ENCODE data around the gene ATP4B. TPM values are rescaled to one million over a fixed set of nuclear protein-coding genes. Genes with fewer than 3 reads are reported as not detected.

The ATP4B gene
- total and polyA plus RNA-seq, 2 of the 8 experiments (the other 6 are each of a cell fraction or from before 2014, with no cell fraction given), result 0.05 TPM; not detected in 1

DNA sequence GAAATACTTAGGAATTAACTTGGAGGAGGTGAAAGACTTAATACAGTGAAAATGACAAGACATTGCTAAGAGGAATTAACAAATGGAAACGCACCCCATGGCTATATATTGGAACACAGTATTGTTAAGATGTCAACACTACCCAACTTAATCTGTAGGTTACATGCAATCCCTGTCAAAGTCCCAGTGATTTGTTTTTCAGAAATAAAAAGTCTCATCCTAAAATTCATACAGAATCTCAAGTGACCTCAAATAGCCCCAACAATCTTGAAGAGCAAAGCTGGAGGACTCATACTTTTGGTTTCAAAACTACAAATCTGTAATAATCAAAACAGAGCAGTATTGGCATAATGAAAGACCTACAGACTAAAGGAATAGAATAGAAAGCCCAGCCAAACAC is 13.2 kb downstream of the ATP4B start (continued):
- TF ChIP-seq CHD1 (IDR thresholded peaks at IDR 0.05; ENCODE audit: low read depth, low read length) (no peak), EGR1 (IDR thresholded peaks at IDR 0.05; ENCODE audit: borderline replicate concordance, low read depth, low read length) (no peak), KDM1A (IDR thresholded peaks at IDR 0.05; ENCODE audit: borderline replicate concordance, low read length) (no peak), SP2 (IDR thresholded peaks at IDR 0.05; ENCODE audit: low read length) (no peak), HDAC6 (IDR thresholded peaks at IDR 0.05; ENCODE audit: low read depth, low read length) (no peak), POLR2A (IDR thresholded peaks at IDR 0.05; ENCODE audit: control extremely low read depth in 1 of 2, low read depth in 2 of 2, low read length in 2 of 2) (no peak)

Measured in H1 (cell line).